ENCODE results near the gene ZNF544. TPM values are rescaled to one million over a fixed set of nuclear protein-coding genes. Genes with fewer than 3 reads are reported as not detected.
"Not testable (repeated sequence)": the region's sequence is repeated elsewhere in the genome, so short reads cannot be mapped to it uniquely, and the experiment has no call there.

Gene ZNF544
- polyA plus RNA-seq, 1 donor from 2014 or later = 22.7 TPM

- no peak overlapping the region for H2AFZ ChIP-seq (ENCODE audit: low read depth, low read length)
- H3K9me3 ChIP-seq (ENCODE audit: low read length) = peaks cover 54% of the 10 kb centered on the region
- H3K36me3 ChIP-seq (ENCODE audit: insufficient read depth, low read length) = peaks cover 22% of the 10 kb centered on the region
- H3K9me2 ChIP-seq (ENCODE audit: insufficient read depth, low read length) = no peaks in the 10 kb centered on the region
- no peaks in the 10 kb centered on the region for H3F3A ChIP-seq (ENCODE audit: insufficient read depth, low read length, poor library complexity, severe bottlenecking)
- no peaks in the 10 kb centered on the region for H3K79me2 ChIP-seq (replicated peaks; ENCODE audit: insufficient read depth, low read length)
- TF ChIP-seq EZH2 (IDR thresholded peaks at IDR 0.05; ENCODE audit: borderline replicate concordance, insufficient read depth, low read length, poor library complexity, severe bottlenecking) = no peak
- no peak for TF ChIP-seq EP300 (conservative IDR thresholded peaks at IDR 0.05; ENCODE audit: poor library complexity, severe bottlenecking)
- no peak for TF ChIP-seq SMC3 (conservative IDR thresholded peaks at IDR 0.05; ENCODE audit: poor library complexity)
- TF ChIP-seq TAF1 (IDR thresholded peaks at IDR 0.05; ENCODE audit: low read depth) = no peak
- no peak for TF ChIP-seq POLR2AphosphoS5 (IDR thresholded peaks at IDR 0.05)
- TF ChIP-seq REST (IDR thresholded peaks at IDR 0.05; ENCODE audit: borderline replicate concordance) = no peak
- no peak for TF ChIP-seq MXI1 (conservative IDR thresholded peaks at IDR 0.05; ENCODE audit: poor library complexity, severe bottlenecking)
- no peak for TF ChIP-seq CTCF (IDR thresholded peaks at IDR 0.05; ENCODE audit: poor library complexity, severe bottlenecking)
- TF ChIP-seq RAD21 (conservative IDR thresholded peaks at IDR 0.05) = no peak
- no peaks in the 10 kb centered on the region for H4K20me1 ChIP-seq (ENCODE audit: insufficient read depth)
- no peaks in the 10 kb centered on the region for H3K27me3 ChIP-seq (ENCODE audit: insufficient read depth, low read depth, low read length)
- H3K4me2 ChIP-seq (ENCODE audit: low read length) = no peak overlapping the region
- H3K27ac ChIP-seq (ENCODE audit: low read length) = no peak overlapping the region
- H3K4me3 ChIP-seq (ENCODE audit: low read length) = no peak overlapping the region
- H3K9ac ChIP-seq (ENCODE audit: low read length) = no peak overlapping the region
These were observed 20.2 kb downstream of the ZNF544 start for GRCh38 chr19:58248886-58249285.

GRCh38 chr19:58252102-58252685 is 23.5 kb downstream of the ZNF544 start:
- Histone ChIP-seq H2AFZ (ENCODE audit: low read depth, low read length) (no peak overlapping the region), H3K9me2 (ENCODE audit: insufficient read depth, low read length) (no peaks in the 10 kb centered on the region), H4K20me1 (ENCODE audit: insufficient read depth) (no peaks in the 10 kb centered on the region), H3K4me3 (ENCODE audit: low read length) (no peak overlapping the region), H3K4me2 (ENCODE audit: low read length) (no peak overlapping the region), H3K9ac (ENCODE audit: low read length) (no peak overlapping the region), H3K79me2 (replicated peaks; ENCODE audit: insufficient read depth, low read length) (no peaks in the 10 kb centered on the region), H3K27me3 (ENCODE audit: insufficient read depth, low read depth, low read length) (no peaks in the 10 kb centered on the region), H3K27ac (ENCODE audit: low read length) (no peak overlapping the region), H3F3A (ENCODE audit: insufficient read depth, low read length, poor library complexity, severe bottlenecking) (no peaks in the 10 kb centered on the region), H3K36me3 (ENCODE audit: insufficient read depth, low read length) (peaks cover 15% of the 10 kb centered on the region), H3K9me3 (ENCODE audit: low read length) (peaks cover 54% of the 10 kb centered on the region)
- TF ChIP-seq EP300 (conservative IDR thresholded peaks at IDR 0.05; ENCODE audit: poor library complexity, severe bottlenecking) = no peak

GRCh38 chr19:58258259-58258658 is 29.5 kb downstream of the ZNF544 start:
- H3K4me2 ChIP-seq (ENCODE audit: low read length); H3K27ac ChIP-seq (ENCODE audit: low read length); H3K9ac ChIP-seq (ENCODE audit: low read length); H4K20me1 ChIP-seq (ENCODE audit: insufficient read depth); H3K79me2 ChIP-seq (replicated peaks; ENCODE audit: insufficient read depth, low read length); H2AFZ ChIP-seq (ENCODE audit: low read depth, low read length); H3K27me3 ChIP-seq (ENCODE audit: insufficient read depth, low read depth, low read length); H3K9me2 ChIP-seq (ENCODE audit: insufficient read depth, low read length); H3F3A ChIP-seq (ENCODE audit: insufficient read depth, low read length, poor library complexity, severe bottlenecking); H3K4me3 ChIP-seq (ENCODE audit: low read length): not testable (repeated sequence)
- H3K36me3 ChIP-seq (ENCODE audit: insufficient read depth, low read length) = peaks cover 31% of the 10 kb centered on the region
- peaks cover 74% of the 10 kb centered on the region for H3K9me3 ChIP-seq (ENCODE audit: low read length)

Measured in neural cell (in vitro differentiated cells).